A673 (cell line): ENCODE measurements around the gene WNT6.

ENCODE experiments used
- CTCF ChIP-seq: fragments of 300-800, 200-600 bp; sonication (generic); conservative IDR thresholded peaks from 2 replicates; pipeline ENCODE4 v1.5.1; 2017; ENCODE audit warnings: low read depth, mild to moderate bottlenecking, antibody characterized with exemption, low read length, moderate library complexity, mixed read lengths
- EZH2 ChIP-seq: fragments of 200-600 bp; sonication (generic); IDR thresholded peaks from 2 replicates; pipeline ENCODE4 v1.6.1; 2017; ENCODE audit warnings: borderline replicate concordance, low read depth, mild to moderate bottlenecking, mixed read lengths, antibody characterized with exemption, low read length; ENCODE audit not compliant: poor library complexity, severe bottlenecking

- TF ChIP-seq CTCF (peak; percentile 96), EZH2 (no peak)
Measured at GRCh38 chr2:218876562-218877219, 17.1 kb downstream of the WNT6 start.
